HG02852 (cell line): Measurements from ENCODE around the gene CCDC194.
"Not testable (repeated sequence)": the region's sequence is repeated elsewhere in the genome, so short reads cannot be mapped to it uniquely, and the experiment has no call there.

Experiments used
- ATAC-seq: cut with Tn5 transposase; IDR thresholded peaks from one replicate; pipeline ENCODE4 v1.9.1; 2021; ENCODE audit warnings: mild to moderate bottlenecking, moderate library complexity; ENCODE audit not compliant: unreplicated experiment

CCDC194 gene

GRCh38 chr19:17378271-17378670, 15.7 kb downstream of the CCDC194 start:
- no peak for ATAC-seq

GRCh38 chr19:17376935-17377600, 16.9 kb downstream of the CCDC194 start, which contains the start of gene PLVAP:
PLVAP (minus strand) TSS chr19:17377342; CDS start chr19:17377288, 54 bp downstream.
- ATAC-seq, result no peak

DNA sequence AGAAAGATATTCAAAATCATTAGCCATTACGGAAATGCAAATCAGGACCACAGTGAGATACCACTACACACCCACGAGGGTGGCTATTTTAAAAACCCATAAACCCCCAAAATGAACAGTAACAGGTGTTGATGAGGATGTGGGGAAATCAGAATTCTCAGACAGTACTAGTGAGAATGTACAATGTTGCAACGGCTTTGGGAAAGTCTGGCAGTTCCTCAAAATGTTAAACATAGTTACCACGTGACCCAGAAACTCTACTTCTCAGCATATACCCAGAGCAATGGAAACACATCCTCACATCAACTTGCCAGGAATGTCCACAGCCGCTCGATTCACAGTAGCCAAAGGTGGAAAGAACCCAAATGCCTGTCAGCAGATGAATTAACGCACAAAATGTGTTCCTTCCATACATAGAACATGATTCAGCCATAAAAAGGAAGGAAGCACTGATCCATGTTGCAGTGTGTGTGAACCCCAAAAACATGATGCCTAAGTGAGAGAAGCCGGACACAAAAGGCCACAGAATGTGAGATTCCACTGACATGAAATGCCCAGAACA, 23.9 kb downstream of the CCDC194 start:
- peak; percentile 82 for ATAC-seq

GRCh38 chr19:17365361-17365760, 28.6 kb downstream of the CCDC194 start:
- no peak for ATAC-seq

DNA sequence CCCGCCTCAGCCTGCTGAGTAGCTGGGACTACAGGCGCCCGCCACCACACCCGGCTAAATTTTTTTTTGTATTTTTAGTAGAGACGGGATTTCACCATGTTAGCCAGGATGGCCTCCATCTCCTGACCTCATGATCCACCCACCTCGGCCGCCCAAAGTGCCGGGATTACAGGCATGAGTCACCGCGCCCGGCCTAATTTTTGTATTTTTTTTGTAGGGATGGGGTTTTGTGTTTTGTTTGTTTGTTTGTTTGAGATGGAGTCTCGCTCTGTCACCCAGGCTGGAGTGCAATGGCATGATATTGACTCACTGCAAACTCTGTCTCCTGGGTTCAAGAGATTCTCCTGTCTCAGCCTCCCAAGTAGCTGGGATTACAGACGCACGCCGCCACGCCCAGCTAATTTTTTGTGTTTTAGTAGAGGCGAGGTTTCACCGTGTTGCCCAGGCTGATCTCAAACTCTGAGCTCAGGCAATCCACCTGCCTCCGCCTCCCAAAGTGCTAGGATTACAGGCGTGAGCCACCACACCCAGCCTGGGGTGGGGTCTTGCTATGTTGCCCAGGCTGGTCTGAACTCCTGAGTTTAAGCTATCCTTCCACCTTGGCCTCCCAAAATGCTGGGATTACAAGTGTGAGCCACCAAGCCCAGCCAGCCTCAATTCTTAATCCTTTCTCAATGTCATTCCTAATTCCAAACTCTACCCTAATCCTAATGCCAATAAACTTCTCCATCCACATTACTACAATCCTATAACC, 30.0 kb downstream of the CCDC194 start:
- not testable (repeated sequence) for ATAC-seq

- ATAC-seq, result no peak
Observed at GRCh38 chr19:17359905-17360800, 33.8 kb downstream of the CCDC194 start.

- no peak for ATAC-seq
Observed at GRCh38 chr19:17358395-17358794, 35.6 kb downstream of the CCDC194 start.

- no peak for ATAC-seq
Observed at GRCh38 chr19:17357724-17358123, 36.3 kb downstream of the CCDC194 start.

- no peak for ATAC-seq
Observed at GRCh38 chr19:17357078-17357666, 36.8 kb downstream of the CCDC194 start.

- ATAC-seq, result no peak
Observed at GRCh38 chr19:17353386-17353785, 40.6 kb downstream of the CCDC194 start.

GRCh38 chr19:17352608-17353280, 41.3 kb downstream of the CCDC194 start:
- no peak for ATAC-seq

- ATAC-seq, result no peak
Observed at GRCh38 chr19:17351815-17352435, 42.1 kb downstream of the CCDC194 start.

DNA sequence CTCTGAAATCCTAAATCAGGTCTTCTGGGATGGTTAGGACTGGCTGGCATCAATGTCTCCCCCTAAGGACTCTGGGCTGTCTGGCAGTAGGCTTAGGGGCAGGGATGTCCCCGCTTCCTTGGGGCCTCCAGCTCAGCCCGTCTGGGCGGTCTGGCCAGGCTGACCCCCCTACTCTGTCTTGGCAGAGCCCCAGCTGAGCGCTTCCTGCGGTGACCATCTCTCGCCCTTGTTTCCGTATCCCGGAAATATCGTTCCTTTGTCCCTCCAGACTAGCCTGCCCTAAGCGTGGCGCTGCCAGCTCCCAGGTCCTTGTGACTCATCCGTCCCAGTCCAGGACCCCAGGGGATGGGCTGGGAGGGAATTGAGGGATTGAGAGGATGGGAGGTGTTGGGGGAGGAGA, 45.3 kb downstream of the CCDC194 start:
- ATAC-seq, result no peak

- ATAC-seq, result no peak
Observed at GRCh38 chr19:17347877-17348276, 46.1 kb downstream of the CCDC194 start.

- ATAC-seq, result no peak
Observed at GRCh38 chr19:17347361-17347760, 46.6 kb downstream of the CCDC194 start.

DNA sequence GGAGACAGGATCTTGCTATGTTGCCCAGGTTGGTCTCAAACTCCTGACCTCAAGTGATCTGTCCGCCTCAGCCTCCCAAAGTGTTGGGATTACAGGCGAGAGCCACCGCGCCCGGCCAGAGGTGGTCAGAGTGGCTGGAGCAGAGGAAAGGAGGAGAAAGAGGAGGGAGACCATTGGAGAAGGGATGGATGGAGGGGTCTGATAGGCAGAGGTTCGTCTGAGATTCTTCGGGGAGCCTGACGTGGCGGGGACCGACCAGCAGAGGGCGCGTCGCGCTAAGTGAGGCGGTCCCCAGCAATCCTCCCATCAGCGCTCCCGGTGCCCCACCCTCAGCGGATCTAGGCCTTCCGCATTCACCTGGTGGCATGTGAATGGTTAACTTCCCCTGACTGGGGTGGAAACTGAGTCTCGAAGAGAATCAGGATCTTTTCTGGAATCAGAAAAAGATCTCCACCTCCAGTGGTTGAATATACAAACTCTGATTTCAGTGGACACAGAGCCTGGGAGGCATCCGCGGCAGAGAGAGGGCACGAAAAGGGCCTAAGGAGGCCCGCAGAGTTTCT, 47.8 kb downstream of the CCDC194 start:
- peak; percentile 55 for ATAC-seq

DNA sequence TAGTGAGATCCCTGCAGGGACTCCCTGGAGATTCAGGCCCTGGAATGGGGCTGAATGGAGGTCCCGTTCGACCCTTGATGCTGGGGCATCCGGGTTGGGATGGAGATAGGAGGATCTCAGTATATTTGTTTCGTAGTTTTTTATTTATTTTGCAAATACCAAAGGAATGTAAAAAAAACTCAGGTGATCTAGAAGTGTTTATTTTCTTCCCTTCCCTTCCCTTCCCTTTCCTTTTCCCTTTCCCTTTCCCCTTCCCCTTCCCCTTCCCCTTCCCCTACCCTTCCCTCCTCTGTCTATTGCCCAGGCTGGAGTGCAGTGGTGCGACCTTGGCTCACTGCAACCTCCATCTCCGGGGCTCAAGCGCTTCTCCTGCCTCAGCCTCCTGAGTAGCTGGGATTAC, 52.2 kb downstream of the CCDC194 start:
- ATAC-seq, result no peak

GRCh38 chr19:17341386-17341785, 52.6 kb downstream of the CCDC194 start:
- ATAC-seq, result no peak

DNA sequence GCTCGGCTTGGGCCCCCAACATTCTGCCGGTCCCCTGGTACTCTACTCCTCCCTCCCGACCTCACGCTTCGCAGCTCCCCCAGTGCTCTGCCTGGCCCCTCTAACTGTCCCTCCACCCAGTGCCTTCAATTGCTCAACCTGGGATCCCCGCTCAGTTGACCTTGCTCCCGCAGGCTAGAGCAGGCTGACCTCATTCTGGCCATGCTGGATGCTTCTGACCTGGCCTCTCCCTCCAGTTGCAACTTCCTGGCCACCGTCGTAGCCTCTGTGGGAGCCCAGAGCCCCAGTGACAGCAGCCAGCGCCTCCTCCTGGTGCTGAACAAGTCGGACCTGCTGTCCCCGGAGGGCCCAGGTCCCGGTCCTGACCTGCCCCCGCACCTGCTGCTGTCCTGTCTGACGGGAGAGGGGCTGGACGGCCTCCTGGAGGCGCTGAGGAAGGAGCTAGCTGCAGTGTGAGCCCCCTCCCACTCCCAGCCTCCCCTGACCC, 53.1 kb downstream of the CCDC194 start:
- no peak for ATAC-seq
